ENCODE measurements around the gene TNFRSF19. TPM values are rescaled to one million over a fixed set of nuclear protein-coding genes. Genes with fewer than 3 reads are reported as not detected.
A peak's percentile ranks its signal among the peaks of the same experiment; 100 is the strongest.

Gene TNFRSF19
- total RNA-seq, 1 donor from 2014 or later = 25.9 TPM

DNA sequence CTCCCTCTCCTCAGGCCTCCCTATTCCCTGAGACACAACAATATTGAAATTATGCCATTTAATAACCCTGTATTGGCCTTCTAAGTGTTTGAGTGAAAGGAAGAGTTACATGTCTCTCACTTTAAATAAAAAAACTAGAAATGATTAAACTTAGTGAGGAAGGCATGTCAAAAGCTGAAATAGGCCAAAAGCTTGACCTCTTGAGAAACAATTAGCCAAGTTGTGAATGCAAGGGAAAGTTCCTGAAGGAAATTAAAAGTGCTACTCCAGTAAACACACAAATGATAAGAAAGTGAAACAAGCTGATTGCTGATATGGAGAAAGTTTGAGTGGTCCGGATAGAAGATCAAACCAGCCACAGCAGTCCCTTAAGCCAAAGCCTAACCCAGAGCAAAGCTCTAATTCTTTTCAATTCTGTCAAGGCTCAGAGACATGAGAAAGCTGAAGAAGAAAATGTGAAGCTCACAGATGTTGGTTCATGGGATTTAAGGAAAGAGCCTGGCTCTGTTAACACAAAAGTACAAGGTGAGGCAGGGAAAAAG, 127.6 kb downstream of the TNFRSF19 start:
- intact Hi-C loops (cut with DNase I) = no loop called here
- DNase-seq (ENCODE audit: low spot score) (no peak), ATAC-seq (no peak)

DNA sequence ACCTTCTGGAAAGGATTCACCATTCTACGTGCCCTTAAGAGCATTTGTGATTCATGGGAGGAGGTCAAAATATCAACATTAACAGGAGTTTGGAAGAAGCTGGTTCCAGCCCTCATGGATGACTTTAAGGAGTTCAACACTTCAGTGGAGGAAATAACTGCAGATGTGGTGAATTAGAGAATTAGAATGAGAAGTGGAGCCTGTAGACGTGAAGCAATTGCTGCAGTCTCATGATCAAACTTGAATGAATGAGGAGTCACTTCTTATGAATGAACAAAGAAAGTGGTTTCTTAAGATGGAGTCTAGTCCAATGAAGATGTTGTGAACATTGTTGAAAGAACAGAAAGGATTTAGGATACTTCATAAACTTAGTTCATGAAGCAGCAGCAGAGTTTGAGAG, 129.1 kb downstream of the TNFRSF19 start:
- no peak for DNase-seq (ENCODE audit: low spot score)
- intact Hi-C loops (cut with DNase I) = no loop called here
- ATAC-seq = no peak

DNA sequence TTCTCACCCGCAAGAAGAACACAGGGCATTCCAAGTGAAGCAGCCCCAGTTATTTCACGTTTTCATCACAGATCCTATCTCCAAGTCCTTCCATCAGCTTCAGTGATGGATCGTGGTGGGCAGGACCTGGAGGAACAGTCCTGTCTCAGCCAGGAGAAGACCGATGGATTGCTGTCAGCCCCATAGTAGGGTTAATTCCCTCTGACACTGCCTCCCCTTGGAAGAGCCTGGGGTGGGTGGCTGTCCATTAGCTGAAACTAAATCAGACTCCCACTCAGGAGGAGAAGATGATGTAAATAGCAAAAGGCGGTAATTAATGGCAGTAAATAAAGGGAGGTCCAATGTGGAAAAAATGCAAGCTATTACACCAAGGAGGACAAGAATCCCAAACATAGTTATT, 131.0 kb downstream of the TNFRSF19 start:
- DNase-seq (ENCODE audit: low spot score) = no peak
- intact Hi-C loops (cut with DNase I) = no loop called here
- ATAC-seq = peak; percentile 21

DNA sequence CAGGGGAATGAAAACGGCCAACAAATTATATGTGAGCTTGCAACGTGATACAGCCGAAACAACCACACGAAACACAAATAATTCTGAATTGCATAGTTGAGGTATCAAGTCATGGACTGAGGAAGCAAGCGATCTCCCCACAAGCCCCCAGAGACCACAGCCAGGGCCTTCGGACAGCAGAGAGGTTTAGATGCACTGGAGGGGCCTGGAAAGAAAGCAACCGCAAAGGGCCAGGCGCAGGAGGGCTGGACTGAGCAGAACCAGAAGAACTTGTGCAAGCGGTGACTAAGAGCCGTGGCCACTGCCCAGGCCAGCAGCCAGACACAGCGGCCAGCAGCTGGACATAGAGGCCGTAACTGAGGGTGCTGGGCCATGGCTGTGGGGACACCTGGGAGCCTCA, 131.4 kb downstream of the TNFRSF19 start:
- DNase-seq (ENCODE audit: low spot score) (peak; percentile 92), ATAC-seq (peak; percentile 97)
- intact Hi-C loops (cut with DNase I) = no loop called here

DNA sequence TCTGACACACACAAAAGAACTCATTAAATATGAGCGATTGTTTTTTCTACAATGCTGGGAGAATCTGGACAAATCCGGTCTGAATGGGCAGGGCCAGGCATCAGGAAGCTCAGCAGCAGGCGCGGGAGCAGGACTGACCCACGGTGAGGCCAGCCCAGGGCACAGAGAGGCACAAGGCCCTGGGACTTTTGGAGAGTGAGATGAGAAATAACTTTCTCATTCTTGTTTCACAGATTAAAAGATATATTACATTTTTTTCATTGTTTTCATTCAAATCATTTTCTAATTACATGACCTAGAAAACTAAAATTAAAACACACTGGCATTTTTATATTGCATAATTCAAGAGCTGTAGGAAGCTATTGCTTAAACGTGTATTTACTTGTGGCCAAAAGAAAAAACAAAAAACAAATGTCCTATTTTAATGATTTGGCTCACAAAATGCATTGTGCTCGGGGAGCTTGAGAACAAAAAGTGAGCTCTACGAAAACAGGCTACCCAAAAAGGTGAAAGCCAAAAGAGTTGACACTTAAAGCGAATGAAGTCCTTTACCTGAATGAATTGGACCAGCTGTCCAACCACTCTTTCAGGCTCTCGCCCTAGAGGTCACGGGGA, 133.1 kb downstream of the TNFRSF19 start:
- intact Hi-C loops (cut with DNase I) = no loop called here
- DNase-seq (ENCODE audit: low spot score) = no peak
- peak; percentile 57 for ATAC-seq

DNA sequence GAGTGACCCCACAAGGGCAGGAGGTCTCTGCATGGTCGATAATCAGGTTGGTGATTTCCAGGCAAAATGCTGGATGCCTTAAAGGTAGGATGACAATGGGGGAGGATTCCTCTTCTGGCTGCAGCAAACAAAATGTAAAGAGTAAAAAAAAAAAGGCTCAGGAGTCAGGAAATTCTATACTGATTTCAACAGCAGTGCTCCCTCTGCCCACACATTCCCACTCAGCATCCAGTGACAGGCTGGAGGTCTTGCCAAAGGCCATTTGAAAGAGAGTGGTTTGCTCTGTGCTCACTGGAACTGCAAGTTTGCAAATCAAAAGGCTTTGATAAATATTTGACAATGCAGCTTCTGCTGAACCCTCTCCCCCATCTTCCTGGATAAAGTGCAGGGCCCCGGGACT, 135.4 kb downstream of the TNFRSF19 start:
- ATAC-seq (no peak), DNase-seq (ENCODE audit: low spot score) (no peak)
- intact Hi-C loops (cut with DNase I) = no loop called here

DNA sequence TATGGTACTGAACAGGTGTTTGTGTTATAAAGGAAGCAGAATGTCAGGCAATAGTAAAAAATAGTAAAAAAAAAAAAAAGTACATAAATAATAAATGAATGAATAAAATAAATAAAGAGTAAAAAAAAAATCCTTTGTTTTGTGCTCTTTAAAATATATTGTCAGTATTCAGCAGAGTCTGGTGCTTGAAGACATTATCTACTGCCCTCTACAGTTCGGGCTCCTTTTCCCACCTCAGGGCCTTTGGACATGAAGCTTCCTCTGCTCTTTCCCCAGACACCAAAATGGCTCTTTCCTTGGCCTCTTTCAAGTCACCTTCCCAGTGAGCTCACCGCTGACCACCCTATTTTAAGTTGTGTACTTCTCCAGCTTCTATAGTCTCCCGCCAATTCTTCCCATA, 137.5 kb downstream of the TNFRSF19 start:
- ATAC-seq = no peak
- intact Hi-C loops (cut with DNase I) = no loop called here
- no peak for DNase-seq (ENCODE audit: low spot score)

DNA sequence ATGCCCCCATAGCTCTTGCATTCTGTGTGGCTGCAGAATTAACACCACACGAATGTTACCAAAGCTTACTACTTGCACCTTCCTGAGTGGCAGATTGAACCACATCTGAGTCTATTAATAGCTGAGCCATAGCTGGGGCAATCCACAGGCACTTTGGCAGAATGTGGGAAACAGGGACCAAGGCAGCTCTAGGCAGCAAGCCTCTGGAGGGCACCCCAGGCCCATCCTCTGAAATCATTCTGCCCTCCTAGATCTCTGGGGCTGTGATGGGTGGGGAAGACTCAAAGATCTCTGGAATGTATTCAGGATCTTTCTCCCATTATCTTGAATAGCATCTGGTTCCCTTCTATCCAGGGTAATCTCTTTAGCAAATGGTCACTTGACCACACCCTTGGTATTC, 139.3 kb downstream of the TNFRSF19 start:
- ATAC-seq (no peak), DNase-seq (ENCODE audit: low spot score) (no peak)
- intact Hi-C loops (cut with DNase I) = no loop called here

DNA sequence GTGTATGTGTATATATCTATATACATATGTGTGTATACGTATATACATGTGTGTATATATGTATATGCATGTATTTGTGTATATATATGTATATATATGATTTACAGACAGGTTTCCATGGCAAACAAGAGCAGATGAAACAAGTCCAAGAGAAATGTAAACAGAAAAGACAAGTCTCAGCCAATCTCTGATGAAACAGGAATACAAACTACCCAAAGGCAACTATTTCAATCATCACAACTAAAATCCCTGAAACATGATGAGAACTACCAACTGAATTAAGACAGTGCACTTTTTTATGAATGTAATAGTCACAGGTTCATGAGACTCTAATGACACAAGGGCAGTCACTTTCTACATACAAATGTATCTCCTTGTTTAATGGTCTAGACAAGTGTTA, 140.2 kb downstream of the TNFRSF19 start:
- ATAC-seq = no peak
- no peak for DNase-seq (ENCODE audit: low spot score)
- intact Hi-C loops (cut with DNase I) = no loop called here

DNA sequence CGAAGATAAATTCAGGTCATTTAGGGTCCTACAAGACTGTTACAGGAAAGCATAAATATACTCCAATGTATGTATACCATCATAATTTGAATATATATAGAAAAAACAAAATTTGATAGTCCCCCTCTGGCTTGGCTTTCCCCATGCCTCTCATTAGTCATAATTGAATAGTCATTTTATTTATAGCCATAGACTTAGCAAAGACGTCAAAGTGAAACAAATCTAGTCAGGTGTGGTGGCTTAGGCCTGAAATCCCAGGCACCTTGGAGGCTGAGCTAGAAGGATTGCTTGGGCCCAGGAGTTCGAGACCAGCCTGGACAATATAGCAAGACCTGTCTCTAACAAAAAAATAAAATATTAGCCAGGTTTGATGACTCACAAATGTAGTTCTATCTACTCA, 141.1 kb downstream of the TNFRSF19 start:
- no peak for ATAC-seq
- intact Hi-C loops (cut with DNase I) = no loop called here
- DNase-seq (ENCODE audit: low spot score) = no peak

DNA sequence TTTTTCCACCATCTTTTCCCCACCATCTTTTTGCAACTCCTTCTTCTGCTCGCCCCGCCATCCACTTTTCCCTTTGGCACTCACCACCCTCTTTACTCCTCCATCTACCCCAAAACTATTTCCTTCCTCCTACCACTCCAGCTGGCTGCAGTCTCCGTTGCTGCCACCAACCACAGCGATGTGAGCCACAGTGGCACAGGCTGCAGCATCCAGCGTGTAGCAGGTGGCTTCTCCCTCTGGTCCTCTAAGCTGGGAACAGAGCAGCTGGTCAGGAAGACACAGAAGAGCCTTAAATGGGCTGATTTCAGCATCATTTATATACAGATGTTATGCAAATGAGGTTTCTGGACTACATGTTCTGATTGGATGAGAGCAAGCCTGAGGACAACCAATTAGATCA, 144.5 kb downstream of the TNFRSF19 start:
- no peak for DNase-seq (ENCODE audit: low spot score)
- ATAC-seq = no peak
- intact Hi-C loops (cut with DNase I) = no loop called here

DNA sequence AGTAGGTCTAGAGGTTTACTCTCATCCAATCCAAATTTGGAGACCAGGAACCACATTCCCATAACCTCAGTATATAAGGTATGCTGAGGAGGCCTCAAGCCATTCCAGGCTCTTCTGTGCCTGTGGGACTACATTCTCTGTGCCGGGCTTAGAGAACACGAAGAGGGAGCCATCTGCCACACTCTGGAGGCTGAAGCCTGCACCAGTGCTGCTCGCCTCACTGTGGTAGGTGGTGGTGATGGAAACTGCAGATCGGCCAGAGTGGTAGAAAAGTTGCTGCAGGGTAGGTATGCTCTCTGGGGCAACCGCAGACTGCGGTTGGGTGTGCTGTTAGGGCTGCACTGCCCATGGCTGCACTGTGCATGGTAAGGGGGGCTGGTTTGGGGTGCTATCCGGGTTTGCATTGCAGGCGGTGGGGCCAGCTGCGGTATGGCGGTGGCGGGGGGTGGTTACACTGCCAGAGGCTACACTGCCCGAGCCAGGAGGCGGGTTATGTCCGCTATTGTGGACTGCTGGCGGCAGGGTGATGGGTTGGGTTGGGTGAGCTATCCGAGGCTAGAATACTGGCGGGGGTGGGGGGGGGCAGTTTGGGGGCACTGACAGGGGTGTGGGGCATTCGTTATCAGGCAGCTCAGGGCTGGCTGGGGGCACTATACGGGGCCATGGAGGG, 145.0 kb downstream of the TNFRSF19 start:
- peak; percentile 11 for ATAC-seq
- intact Hi-C loops (cut with DNase I) = no loop called here
- no peak for DNase-seq (ENCODE audit: low spot score)

DNA sequence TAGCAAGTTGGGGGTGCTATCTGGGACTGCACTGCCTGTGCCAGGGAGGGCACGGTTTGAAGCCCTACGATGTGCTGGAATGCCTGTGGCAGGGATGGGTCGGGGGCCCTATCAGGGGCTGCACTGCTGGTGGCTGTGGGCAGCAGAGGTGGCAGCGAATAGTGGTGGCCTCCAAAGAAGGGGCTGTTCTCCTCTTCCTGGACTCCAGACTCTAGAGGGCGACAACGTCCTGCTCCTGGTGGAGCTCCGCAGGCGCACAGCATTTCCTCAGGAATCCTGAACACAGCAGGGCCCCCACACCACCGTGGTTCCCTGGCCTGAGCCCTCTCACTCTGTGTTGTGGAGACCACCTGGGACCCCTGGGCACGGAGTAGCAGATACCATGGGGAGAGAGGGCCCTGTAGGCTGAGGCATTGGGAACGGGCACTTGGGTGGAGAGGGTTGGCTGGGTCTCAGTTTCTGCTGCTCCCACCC, 145.6 kb downstream of the TNFRSF19 start:
- intact Hi-C loops (cut with DNase I) = no loop called here
- DNase-seq (ENCODE audit: low spot score) = no peak
- peak; percentile 27 for ATAC-seq

DNA sequence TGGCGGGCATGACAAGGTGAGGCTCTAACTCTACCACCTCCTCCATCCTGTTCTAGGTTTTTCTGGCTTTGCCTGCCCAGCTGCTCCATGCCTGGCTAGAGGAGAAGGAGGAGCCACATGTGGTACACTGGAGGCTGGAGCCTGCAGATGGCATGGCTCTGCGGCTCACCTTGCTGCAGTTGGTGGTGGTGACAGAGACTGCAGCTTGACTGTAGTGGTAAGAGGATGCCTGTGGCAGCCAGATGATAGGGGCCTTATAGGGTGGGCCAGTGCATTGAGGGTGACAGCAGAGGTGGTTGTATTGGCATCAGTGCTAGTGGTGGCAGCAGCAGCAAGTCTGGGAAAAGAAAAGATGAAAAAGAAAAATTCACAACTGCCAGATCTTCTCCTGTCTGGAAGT, 146.2 kb downstream of the TNFRSF19 start:
- ATAC-seq (peak; percentile 23), DNase-seq (ENCODE audit: low spot score) (no peak)
- intact Hi-C loops (cut with DNase I) = no loop called here

DNA sequence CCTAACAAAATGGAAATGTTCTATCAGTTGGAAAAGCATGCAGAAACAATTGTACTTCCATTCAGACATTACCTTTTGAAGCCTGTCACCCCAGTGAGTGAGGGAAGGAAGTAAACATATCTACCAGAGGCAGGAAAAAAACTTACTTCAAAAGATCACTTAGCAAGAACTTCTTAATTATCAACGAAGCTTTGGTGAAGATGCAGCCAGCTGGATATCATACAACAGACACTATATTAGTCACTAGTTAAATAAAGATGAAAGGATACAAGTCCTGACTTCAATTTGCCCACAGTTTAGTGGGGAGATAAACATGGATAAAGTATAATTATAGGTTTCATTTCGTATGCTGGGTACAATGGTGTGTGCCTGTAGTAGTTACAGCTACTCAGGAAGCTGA, 148.8 kb downstream of the TNFRSF19 start:
- intact Hi-C loops (cut with DNase I) = no loop called here
- ATAC-seq (no peak), DNase-seq (ENCODE audit: low spot score) (no peak)

DNA sequence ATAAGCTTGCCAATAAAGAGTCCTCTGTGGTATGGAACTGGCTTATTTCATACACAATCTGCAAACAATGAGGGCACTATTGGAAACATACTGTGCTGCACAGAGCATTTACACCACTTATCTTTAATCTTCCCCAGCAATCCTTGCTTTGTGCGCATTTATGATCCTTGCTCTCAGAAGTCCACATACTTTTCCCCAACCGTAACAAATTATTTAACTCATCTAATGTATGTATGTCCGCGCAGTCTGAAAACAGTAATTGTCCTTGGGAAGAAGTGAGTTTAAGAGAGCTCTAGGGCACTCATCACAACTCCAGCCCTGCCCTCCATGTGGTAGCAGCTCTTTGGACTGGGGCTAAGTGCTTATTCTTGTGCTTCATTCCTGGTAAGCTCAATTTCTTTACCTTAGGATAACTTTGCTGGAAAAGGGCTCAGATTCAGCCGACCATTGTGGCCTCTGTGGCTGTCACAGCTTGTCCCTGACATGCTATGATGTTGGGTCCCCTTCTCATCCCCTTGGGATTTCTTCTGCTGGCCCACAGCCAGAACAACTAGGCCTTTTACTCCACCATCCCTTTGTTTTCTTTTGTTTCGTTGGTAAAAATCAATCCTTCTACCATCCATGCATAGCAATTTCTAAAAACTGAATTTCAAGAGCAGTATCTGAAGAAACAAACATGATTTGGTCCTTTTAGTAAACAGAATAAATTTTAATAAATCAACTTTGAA, 152.7 kb downstream of the TNFRSF19 start:
- ATAC-seq = no peak
- DNase-seq (ENCODE audit: low spot score) = no peak
- intact Hi-C loops (cut with DNase I) = no loop called here

DNA sequence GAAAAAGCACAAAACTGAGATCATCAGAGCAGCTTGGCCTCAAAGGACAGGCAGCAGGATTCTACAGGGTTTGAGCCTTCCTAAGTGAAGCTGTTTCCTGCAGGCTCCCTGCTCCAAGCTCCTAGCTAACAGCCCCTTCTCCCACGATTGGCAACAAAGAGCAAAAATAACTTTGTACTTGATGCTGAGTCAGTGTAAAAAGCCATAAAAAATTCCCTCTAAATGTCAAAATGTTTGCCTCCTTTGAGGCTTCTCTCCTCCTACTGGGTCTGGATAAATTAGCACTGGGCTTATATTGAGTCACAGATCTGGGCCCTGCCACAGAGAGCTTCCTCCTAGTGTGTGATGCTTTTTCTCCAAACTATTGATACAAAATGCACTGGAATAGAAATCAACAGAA, 153.3 kb downstream of the TNFRSF19 start:
- ATAC-seq (peak; percentile 43), DNase-seq (ENCODE audit: low spot score) (no peak)
- intact Hi-C loops (cut with DNase I) = no loop called here

DNA sequence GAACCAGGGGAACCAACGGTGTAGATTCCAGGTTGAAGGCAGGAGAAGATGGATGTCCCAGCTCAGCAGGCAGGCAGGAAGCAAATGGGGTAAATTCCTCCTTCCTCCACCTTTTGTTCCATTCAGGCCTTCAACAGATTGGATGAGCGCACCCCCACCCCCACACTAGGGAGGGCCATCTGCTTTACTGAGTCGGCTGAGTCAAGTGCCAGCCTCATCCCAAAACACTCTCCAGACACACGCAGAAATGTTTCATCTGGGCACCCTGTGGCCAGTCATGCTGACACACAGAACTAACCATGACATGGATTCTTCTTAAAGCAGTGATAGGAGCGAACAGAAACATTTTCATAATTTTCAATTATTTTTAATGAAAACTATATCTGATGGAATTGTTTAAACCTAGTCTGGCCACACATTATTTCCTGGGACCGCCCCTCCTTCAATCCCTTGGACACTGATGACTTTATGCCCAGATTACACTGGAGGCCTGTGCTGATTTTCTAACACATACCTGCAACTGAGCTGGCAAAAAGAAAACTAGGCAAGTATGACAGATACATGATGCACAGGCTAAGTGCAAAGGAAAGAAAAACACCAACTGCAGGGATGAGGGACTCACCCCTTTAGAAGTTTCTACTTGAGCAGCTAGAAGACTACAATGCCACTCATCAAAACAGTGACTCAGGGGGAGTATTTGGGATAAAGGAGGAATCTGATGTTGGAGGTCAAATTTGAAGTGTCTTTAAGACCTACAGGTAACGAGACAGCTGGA, 154.2 kb downstream of the TNFRSF19 start:
- ATAC-seq (no peak), DNase-seq (ENCODE audit: low spot score) (no peak)
- intact Hi-C loops (cut with DNase I) = no loop called here
